GM21825 (cell line): ENCODE measurements around the gene CSPG4.
"Not testable (repeated sequence)": the region's sequence is repeated elsewhere in the genome, so short reads cannot be mapped to it uniquely, and the experiment has no call there.

Experiments
- ATAC-seq: cut with Tn5 transposase; IDR thresholded peaks from one replicate; pipeline ENCODE4 v1.9.1; 2021; ENCODE audit warnings: mild to moderate bottlenecking, moderate library complexity; ENCODE audit not compliant: unreplicated experiment

The CSPG4 gene

GRCh38 chr15:75693028-75693427 lies 19.6 kb downstream of the CSPG4 start:
- not testable (repeated sequence) for ATAC-seq

GRCh38 chr15:75692311-75692710 lies 20.3 kb downstream of the CSPG4 start:
- ATAC-seq = not testable (repeated sequence)

- ATAC-seq = not testable (repeated sequence)
Observed at GRCh38 chr15:75689429-75689828, 23.2 kb downstream of the CSPG4 start.

- no peak for ATAC-seq
Observed at GRCh38 chr15:75688831-75689230, 23.8 kb downstream of the CSPG4 start.

- no peak for ATAC-seq
Observed at GRCh38 chr15:75688278-75688557, 24.4 kb downstream of the CSPG4 start.

- ATAC-seq = no peak
Observed at GRCh38 chr15:75687486-75688277, 25.0 kb downstream of the CSPG4 start.

GRCh38 chr15:75686212-75686642 lies 26.4 kb downstream of the CSPG4 start:
- not testable (repeated sequence) for ATAC-seq

GRCh38 chr15:75685195-75685594 lies 27.5 kb downstream of the CSPG4 start:
- no peak for ATAC-seq

GRCh38 chr15:75684648-75685047 lies 28.0 kb downstream of the CSPG4 start:
- ATAC-seq = no peak

GRCh38 chr15:75683646-75684312 lies 28.9 kb downstream of the CSPG4 start:
- ATAC-seq = not testable (repeated sequence)

- no peak for ATAC-seq
Observed at GRCh38 chr15:75682181-75683135, 30.2 kb downstream of the CSPG4 start.

- no peak for ATAC-seq
Observed at GRCh38 chr15:75680007-75680789, 32.5 kb downstream of the CSPG4 start.

- ATAC-seq = not testable (repeated sequence)
Observed at GRCh38 chr15:75678324-75678690, 34.3 kb downstream of the CSPG4 start.

- ATAC-seq = no peak
Observed at GRCh38 chr15:75677465-75678323, 35.0 kb downstream of the CSPG4 start.

- no peak for ATAC-seq
Observed at GRCh38 chr15:75676688-75677464, 35.8 kb downstream of the CSPG4 start.

- ATAC-seq = no peak
Observed at GRCh38 chr15:75675579-75676404, 36.9 kb downstream of the CSPG4 start.

- ATAC-seq = no peak
Observed at GRCh38 chr15:75674366-75674765, 38.3 kb downstream of the CSPG4 start.
